ENCODE results near the gene CT45A2.
"Not testable (repeated sequence)": the region's sequence is repeated elsewhere in the genome, so short reads cannot be mapped to it uniquely, and the experiment has no call there.

Gene CT45A2, protein sequence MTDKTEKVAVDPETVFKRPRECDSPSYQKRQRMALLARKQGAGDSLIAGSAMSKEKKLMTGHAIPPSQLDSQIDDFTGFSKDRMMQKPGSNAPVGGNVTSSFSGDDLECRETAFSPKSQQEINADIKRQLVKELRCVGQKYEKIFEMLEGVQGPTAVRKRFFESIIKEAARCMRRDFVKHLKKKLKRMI

DNA sequence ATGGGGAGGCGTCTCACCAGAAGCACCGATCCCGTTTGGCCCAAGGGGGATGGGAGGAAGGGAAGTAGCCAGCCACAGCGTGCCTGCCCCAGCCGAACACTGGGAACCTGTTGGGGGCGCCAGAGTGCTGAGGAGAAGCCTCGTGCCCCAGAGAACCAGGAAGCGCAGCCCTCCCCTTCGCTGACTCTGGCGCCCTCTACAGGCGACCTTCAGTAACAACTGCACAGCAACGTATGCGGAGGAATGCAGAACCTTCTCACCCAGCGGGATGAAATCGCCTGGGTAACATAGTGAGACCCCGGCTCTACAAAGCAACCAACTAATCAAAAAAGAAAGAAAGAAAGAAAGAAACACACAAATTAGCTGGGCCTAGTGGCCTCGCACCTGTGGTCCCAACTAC is at the start of gene CT45A2:
CT45A2 (minus strand) TSS at position 101 of the 400 bp plus-strand sequence. CDS start 3,747 bp downstream, outside the sequence.
- not testable (repeated sequence) for DNase-seq (ENCODE audit: low spot score)

GRCh38 chrX:135854438-135854837 is 34.6 kb upstream of the CT45A2 start, which contains the start of gene CT45A8:
Gene CT45A8, minus strand, starts transcription at chrX:135854538. Its CDS starts 3,755 bp downstream, at chrX:135850783.
- not testable (repeated sequence) for DNase-seq (ENCODE audit: low spot score)

- not testable (repeated sequence) for DNase-seq (ENCODE audit: low spot score)
Measured at GRCh38 chrX:135837180-135837579, 17.4 kb upstream of the CT45A2 start, which contains the start of gene CT45A7. Gene CT45A7, minus strand, starts transcription at chrX:135837280. Its CDS starts 3,747 bp downstream, at chrX:135833533.

- DNase-seq (ENCODE audit: low spot score), result not testable (repeated sequence)
Measured at GRCh38 chrX:135802687-135803086, 17.1 kb downstream of the CT45A2 start, which contains the start of gene CT45A6. Gene CT45A6, minus strand, starts transcription at chrX:135802787. Its CDS starts 3,794 bp downstream, at chrX:135798993.

- not testable (repeated sequence) for DNase-seq (ENCODE audit: low spot score)
Measured at GRCh38 chrX:135785403-135785802, 34.4 kb downstream of the CT45A2 start, which contains the start of gene CT45A5. Gene CT45A5, minus strand, starts transcription at chrX:135785503. Its CDS starts 3,774 bp downstream, at chrX:135781729.

GRCh38 chrX:135768091-135768490 is 51.7 kb downstream of the CT45A2 start, which contains the start of gene CT45A3:
Gene CT45A3, minus strand, starts transcription at chrX:135768191. Its CDS starts 3,747 bp downstream, at chrX:135764444.
- not testable (repeated sequence) for DNase-seq (ENCODE audit: low spot score)

Measured in hepatic stellate cell (primary cell).